PC-9 (cell line): ENCODE results near the gene TVP23B.
"Not testable (repeated sequence)": the region's sequence is repeated elsewhere in the genome, so short reads cannot be mapped to it uniquely, and the experiment has no call there.

Experiments used
- CTCF ChIP-seq: fragments of 200-600 bp; sonication (generic); conservative IDR thresholded peaks from 2 replicates; pipeline ENCODE4 v1.6.1; 2017; ENCODE audit warnings: mixed run types, antibody characterized with exemption, mild to moderate bottlenecking, moderate library complexity
- EZH2 ChIP-seq: fragments of 200-600 bp; sonication (generic); IDR thresholded peaks from 2 replicates; pipeline ENCODE4 v1.8.0; 2017; ENCODE audit warnings: antibody characterized with exemption, low read depth

DNA sequence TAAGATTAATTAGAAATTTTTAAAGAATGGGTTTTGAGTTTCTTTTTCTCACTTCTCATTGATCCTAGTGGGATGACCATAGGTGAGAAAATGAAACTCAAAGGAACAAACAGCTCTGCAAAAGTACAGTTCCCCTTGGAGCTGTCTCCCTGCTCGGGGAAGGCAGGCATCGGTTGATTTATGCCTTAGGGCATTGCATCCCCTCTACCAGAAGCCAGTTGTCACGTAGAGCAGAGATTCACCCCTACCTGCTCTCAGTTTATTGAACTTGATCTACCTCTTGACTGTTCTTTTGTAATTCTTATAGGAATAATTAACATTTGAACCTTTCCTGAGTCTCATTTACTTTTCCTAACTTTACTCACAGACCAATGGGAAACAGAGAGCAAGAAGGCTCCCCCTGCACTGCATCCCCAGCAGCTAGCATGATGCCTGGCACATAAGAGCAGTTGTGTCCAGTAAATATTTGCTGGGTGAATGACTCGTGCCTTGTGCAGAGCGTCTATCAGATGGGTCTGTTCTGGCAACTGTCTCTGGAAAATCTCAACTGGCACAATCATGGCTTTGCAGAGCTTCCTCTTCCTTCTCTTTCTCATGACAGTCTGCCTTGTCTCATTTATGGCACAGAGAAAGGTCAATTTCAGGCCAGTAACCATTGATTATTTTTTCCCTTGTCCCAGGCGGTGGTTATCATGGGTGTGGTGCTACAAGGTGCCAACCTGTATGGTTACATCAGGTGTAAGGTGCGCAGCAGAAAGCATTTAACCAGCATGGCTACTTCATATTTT lies 22.7 kb downstream of the TVP23B start:
- not testable (repeated sequence) for TF ChIP-seq EZH2, CTCF
